ACC112 (cell line): ENCODE results near the gene RNASEH2A.
A peak's percentile ranks its signal among the peaks of the same experiment; 100 is the strongest.

Source experiments
- H2AFZ ChIP-seq: fragments of 200-600 bp; sonication (generic); one replicate; pipeline ENCODE4 v1.6.0; 2017; ENCODE audit warnings: antibody characterized with exemption, low read length; ENCODE audit not compliant: unreplicated experiment
- H3K27ac ChIP-seq: fragments of 200-600 bp; sonication (generic); 2 replicates; pipeline ENCODE4 v1.5.1; 2014; ENCODE audit warnings: low read depth, mild to moderate bottlenecking, antibody characterized with exemption, low read length, moderate library complexity
- H3K27me3 ChIP-seq: fragments of 200-600 bp; sonication (generic); 2 replicates; pipeline ENCODE4 v1.6.1; 2014; ENCODE audit warnings: mild to moderate bottlenecking, antibody characterized with exemption, low read length, moderate library complexity, mixed read lengths; ENCODE audit not compliant: insufficient read depth
- H3K36me3 ChIP-seq: fragments of 200-600 bp; sonication (generic); 2 replicates; pipeline ENCODE4 v1.6.1; 2016; ENCODE audit warnings: mild to moderate bottlenecking, antibody characterized with exemption, low read length, moderate library complexity, mixed read lengths; ENCODE audit not compliant: insufficient read depth
- H3K4me1 ChIP-seq: fragments of 200-600 bp; sonication (generic); one replicate; pipeline ENCODE4 v1.6.1; 2016; ENCODE audit warnings: low read length, mixed read lengths; ENCODE audit not compliant: insufficient read depth, unreplicated experiment, control insufficient read depth
- H3K4me3 ChIP-seq: fragments of 200-600 bp; sonication (generic); 2 replicates; pipeline ENCODE4 v1.5.1; 2014; ENCODE audit warnings: mild to moderate bottlenecking, low read depth, low read length
- H3K79me2 ChIP-seq: fragments of 200-600 bp; sonication (generic); one replicate; pipeline ENCODE4 v1.6.0; 2016; ENCODE audit warnings: low read length; ENCODE audit not compliant: control insufficient read depth, unreplicated experiment, insufficient read depth

Gene RNASEH2A

DNA sequence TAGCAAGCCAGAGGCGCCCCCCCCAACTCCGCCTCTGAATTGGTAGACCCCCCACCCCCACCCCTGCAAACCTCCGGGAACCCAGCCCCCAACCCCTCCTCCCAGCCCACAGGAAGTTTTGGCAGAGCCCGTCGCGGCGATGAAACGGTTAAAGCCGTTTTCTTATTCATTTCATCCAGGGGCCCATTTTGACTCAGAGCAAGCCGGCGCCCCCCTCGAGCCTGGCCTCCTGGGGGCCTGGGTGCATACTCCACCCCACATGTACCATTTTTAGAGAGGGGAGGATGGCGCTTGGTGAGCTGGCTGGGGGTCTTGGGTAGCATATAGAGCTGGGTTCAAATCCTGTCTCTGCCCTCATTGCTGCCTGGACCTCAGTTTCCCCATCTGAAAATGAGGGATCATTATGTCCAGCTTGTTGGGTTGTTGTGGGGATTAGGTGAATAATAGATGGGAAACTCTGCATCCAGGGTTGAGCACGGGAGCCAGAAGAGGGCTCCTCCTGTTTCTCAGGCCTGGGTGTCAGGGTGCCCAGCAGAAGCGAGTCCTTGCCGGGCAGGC, 23.0 kb upstream of the RNASEH2A start:
- peak overlapping the region; percentile 92 for H3K27ac ChIP-seq
- H3K36me3 ChIP-seq, result no peaks in the 10 kb centered on the region
- H3K79me2 ChIP-seq, result no peaks in the 10 kb centered on the region
- no peaks in the 10 kb centered on the region for H3K27me3 ChIP-seq
- no peak overlapping the region for H2AFZ ChIP-seq
- H3K4me3 ChIP-seq, result peak overlapping the region; percentile 74; the same call in 1 of the 2 replicates
- peaks cover 63% of the 10 kb centered on the region for H3K4me1 ChIP-seq

DNA sequence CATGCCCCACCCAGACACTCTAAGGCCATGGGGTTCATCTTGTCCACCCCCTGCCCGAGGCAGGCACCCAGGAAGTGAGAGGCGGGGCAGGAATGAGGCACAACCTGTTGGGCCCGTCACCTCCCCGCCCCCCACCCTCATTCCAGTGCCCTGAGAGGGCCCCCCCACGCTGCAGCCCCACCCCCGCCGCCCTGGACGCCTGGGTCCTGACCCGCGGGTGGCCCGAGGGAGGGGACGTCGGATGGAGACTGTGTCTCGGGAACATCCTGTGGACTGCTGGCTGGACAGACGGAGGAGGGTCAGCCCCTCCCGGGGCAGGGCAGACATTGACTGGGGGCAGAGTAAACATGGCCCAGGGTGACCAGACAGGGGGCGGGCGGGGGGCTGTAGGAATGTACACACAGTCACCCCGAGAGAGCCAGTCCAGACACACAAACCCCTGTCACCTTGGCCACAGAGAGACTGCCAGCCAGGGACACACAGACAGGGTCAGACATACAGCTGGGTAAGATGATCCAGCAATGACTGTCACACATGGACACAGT, 22.5 kb upstream of the RNASEH2A start:
- H3K4me3 ChIP-seq, result no peak overlapping the region

DNA sequence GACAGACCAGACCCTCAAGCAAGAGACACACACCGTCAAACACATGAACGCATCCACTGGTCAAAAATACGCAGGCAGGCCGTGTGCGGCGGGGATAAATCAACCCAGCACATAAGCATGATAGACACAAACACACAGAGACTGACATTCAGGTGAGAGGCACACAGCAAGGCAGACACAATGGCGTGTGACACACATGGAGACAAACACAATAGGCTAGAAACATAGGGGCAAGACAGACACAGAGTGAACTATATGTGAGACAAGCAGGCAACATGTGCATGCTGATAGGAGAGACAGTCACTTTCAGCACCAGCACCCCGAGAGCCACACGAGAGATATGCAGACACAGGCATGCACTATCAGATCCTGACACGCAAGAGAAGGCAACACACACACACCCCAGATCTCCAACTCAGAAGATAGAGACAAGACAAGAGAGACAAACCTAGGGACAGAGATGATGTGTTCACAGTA, 22.0 kb upstream of the RNASEH2A start:
- no peak overlapping the region for H3K4me3 ChIP-seq
- H3K79me2 ChIP-seq, result no peaks in the 10 kb centered on the region
- H3K27me3 ChIP-seq, result no peaks in the 10 kb centered on the region
- peaks cover 63% of the 10 kb centered on the region for H3K4me1 ChIP-seq
- no peaks in the 10 kb centered on the region for H3K36me3 ChIP-seq
- H3K27ac ChIP-seq, result peak overlapping the region; percentile 92
- no peak overlapping the region for H2AFZ ChIP-seq

More for the DNA sequence above, 22.5 kb upstream of the RNASEH2A start:
- no peak overlapping the region for H2AFZ ChIP-seq
- no peaks in the 10 kb centered on the region for H3K36me3 ChIP-seq
- no peaks in the 10 kb centered on the region for H3K27me3 ChIP-seq
- peaks cover 63% of the 10 kb centered on the region for H3K4me1 ChIP-seq
- no peaks in the 10 kb centered on the region for H3K79me2 ChIP-seq
- peak overlapping the region; percentile 92 for H3K27ac ChIP-seq

- peaks cover 60% of the 10 kb centered on the region for H3K4me1 ChIP-seq
- H3K4me3 ChIP-seq, result no peak overlapping the region
- no peaks in the 10 kb centered on the region for H3K79me2 ChIP-seq
- no peak overlapping the region for H2AFZ ChIP-seq
- no peaks in the 10 kb centered on the region for H3K36me3 ChIP-seq
- H3K27me3 ChIP-seq, result no peaks in the 10 kb centered on the region
- peak overlapping the region; percentile 92; the same call in 1 of the 2 replicates for H3K27ac ChIP-seq
Measured at GRCh38 chr19:12784871-12785430, 21.4 kb upstream of the RNASEH2A start.

DNA sequence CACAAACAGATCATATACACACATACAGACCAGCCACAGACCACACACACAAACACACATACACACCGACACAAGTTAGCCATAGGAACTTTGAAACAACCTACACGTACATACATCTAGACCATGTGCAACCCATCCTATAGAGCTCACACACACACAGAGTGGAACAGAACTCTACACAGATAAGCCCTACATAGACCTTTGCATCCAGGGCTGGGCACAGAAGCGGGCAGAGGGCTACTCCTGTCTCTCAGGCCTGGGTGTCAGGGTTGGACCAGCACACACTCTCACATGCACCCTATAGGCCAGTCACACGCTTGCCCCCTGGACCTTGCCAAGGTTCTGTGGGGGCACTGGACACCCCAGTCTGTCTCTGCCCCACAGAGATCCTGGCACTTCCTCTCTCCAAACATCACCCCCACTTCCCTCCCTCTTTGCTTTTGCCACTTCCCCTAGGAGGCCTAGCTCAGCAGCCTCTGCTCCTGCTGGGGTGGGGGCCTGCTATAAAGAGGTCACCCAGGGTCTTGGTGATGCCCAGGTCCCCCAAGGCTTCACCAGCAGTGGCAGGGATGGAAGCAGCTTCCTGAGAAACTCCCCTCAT, 20.9 kb upstream of the RNASEH2A start:
- peaks cover 63% of the 10 kb centered on the region for H3K4me1 ChIP-seq
- peak overlapping the region; percentile 44 for H3K27ac ChIP-seq
- no peak overlapping the region for H3K4me3 ChIP-seq
- H2AFZ ChIP-seq, result no peak overlapping the region
- H3K79me2 ChIP-seq, result no peaks in the 10 kb centered on the region
- H3K36me3 ChIP-seq, result no peaks in the 10 kb centered on the region
- H3K27me3 ChIP-seq, result no peaks in the 10 kb centered on the region

DNA sequence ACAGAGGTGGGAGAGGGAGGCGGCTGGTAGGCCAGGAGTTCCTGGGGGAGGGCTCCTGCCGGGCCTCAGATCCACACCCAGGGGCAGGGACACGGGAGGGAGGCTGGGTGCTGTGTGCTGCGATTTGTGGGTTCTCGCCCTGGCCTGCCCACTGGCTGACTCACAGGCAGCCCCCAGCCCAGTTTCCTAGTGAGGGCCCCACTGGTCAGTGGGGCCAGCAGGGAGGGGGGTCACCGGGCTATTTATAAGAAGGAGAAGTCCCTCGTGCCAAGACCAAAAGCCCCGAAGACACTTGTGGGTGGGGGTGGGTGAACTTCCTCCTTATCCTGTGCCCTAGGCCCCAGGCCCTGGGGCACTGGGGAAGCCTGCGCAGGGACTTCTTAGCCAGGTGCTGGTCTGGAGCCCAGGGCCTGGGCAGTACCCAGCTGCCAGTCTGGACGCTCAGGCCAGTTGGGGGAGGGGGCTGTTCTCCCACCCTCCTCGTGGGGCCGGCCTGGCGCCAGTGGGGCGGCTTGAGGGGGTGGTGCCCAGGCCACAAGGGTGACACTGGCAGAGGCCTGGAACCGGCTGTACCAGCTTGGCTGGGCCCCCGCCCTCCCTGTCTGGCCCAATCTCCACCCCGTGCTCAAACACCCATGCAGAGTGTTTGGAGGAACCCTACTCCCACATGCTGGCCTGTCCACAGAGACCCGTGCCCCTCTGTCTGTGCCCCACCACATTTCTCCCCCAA, 20.1 kb upstream of the RNASEH2A start:
- Histone ChIP-seq H3K27me3 (no peaks in the 10 kb centered on the region), H3K36me3 (no peaks in the 10 kb centered on the region), H3K79me2 (no peaks in the 10 kb centered on the region), H3K4me1 (peaks cover 68% of the 10 kb centered on the region), H3K4me3 (no peak overlapping the region), H3K27ac (peak overlapping the region; percentile 44; the same call in 1 of the 2 replicates), H2AFZ (no peak overlapping the region)

- Histone ChIP-seq H3K4me3 (no peak overlapping the region), H3K36me3 (no peaks in the 10 kb centered on the region), H3K27ac (no peak overlapping the region), H3K27me3 (no peaks in the 10 kb centered on the region), H3K79me2 (peaks cover 6% of the 10 kb centered on the region), H2AFZ (no peak overlapping the region), H3K4me1 (peaks cover 65% of the 10 kb centered on the region)
Measured at GRCh38 chr19:12786952-12787351, 19.4 kb upstream of the RNASEH2A start.

GRCh38 chr19:12787458-12787857, 18.9 kb upstream of the RNASEH2A start:
- Histone ChIP-seq H3K27me3 (no peaks in the 10 kb centered on the region), H3K4me3 (no peak overlapping the region), H3K4me1 (peaks cover 60% of the 10 kb centered on the region), H3K36me3 (no peaks in the 10 kb centered on the region), H3K79me2 (peaks cover 11% of the 10 kb centered on the region), H3K27ac (no peak overlapping the region), H2AFZ (no peak overlapping the region)

- Histone ChIP-seq H3K36me3 (no peaks in the 10 kb centered on the region), H3K79me2 (peaks cover 18% of the 10 kb centered on the region), H3K27me3 (no peaks in the 10 kb centered on the region), H3K4me3 (peak overlapping the region; percentile 93), H2AFZ (no peak overlapping the region), H3K4me1 (peaks cover 55% of the 10 kb centered on the region), H3K27ac (peak overlapping the region; percentile 100)
Measured at GRCh38 chr19:12788042-12788681, 18.2 kb upstream of the RNASEH2A start.

DNA sequence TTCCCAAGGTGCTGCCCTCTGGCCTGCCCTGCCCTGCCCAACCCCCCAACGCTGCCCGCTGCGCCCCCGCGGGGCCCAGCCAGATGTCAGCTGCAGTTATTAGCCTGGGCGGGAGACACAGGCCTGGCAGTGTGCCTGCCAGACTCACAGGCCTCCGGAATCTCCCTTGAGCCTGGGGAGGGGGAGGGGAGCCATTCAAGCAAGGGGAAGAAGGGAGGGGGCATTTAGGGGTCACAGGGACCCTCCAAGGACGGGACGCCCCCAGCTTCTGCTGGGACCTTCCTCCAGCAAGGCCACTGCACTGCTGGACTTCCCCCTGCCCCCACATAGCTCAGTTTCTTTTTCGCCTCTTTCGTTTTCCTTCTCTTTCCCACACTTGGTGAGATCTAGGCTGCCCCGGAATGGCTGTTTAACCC, 17.7 kb upstream of the RNASEH2A start:
- Histone ChIP-seq H3K4me3 (peak overlapping the region; percentile 93), H2AFZ (peak overlapping the region; percentile 50), H3K27ac (peak overlapping the region; percentile 100)

More for the DNA sequence above, 17.7 kb upstream of the RNASEH2A start:
- Histone ChIP-seq H3K27me3 (no peaks in the 10 kb centered on the region), H3K79me2 (peaks cover 20% of the 10 kb centered on the region), H3K36me3 (no peaks in the 10 kb centered on the region), H3K4me1 (peaks cover 50% of the 10 kb centered on the region)
